Right lobe of liver (tissue), 5 donors: Measurements from ENCODE around the gene RNU1-4. TPM values are rescaled to one million over a fixed set of nuclear protein-coding genes. Genes with fewer than 3 reads are reported as not detected.

Experiments
- small RNA-seq, 2 experiments: library from RNA; depleted of rRNA; stranded (forward); fragments of <200 nt; gene quantifications; one replicate each; pipeline ENCODE3, GENCODE V24; 2016
- total RNA-seq, 6 experiments: library from RNA; depleted of rRNA in 2 of 6; stranded (reverse); fragments of >200 nt in 2 of 6; fragmentation: NEBNext Ultra II Directional in 3 of 6; extraction: Animal tissue kit (Norgen Biotek cat#: 25700) in 3 of 6; gene quantifications; one replicate each; pipeline versions ENCODE4 v1.1.0 to v1.2.4, GENCODE V29; 2016 to 2023
- donor health status: DM: no; HTN: no; CAD: no.
- donor health status: DM: no; HTN: no; CAD: no.
- donor health status: DM: no; HTN: yes; CAD: no.
- donor health status: DM: no; HTN: yes; CAD: no.

RNU1-4 gene
- total RNA-seq, 6 experiments from 2014 or later: under 0.01 to 3,377 (median 977) TPM

Small RNA genes within 50 kb of the gene (small RNA-seq; reads per million reads assigned to genes)
- gene RNU1-4: 0 reads per million in 2 experiments

Other genes with a start within 250 kb of the RNU1-4 start
- 1,000 to 10,000 TPM in 3 of 6 experiments, 100 to 1,000 TPM in 1, under 1 TPM in 2; under 0.01 to 3,377 (median 977) TPM for gene RNU1-1, start 226.2 kb upstream of the RNU1-4 start, total RNA-seq
- gene NBPF1, start 127.0 kb upstream of the RNU1-4 start, total RNA-seq: 10 to 100 TPM; 22.7 to 30.7 (median 24.1) TPM
- 1,000 to 10,000 TPM in 3 of 6 experiments, 100 to 1,000 TPM in 1, under 1 TPM in 2; under 0.01 to 3,377 (median 977) TPM for gene RNU1-3, start 73.6 kb upstream of the RNU1-4 start, total RNA-seq
- gene RNU1-2, start 155.5 kb downstream of the RNU1-4 start, total RNA-seq: 1,000 to 10,000 TPM in 3 of 6 experiments, 100 to 1,000 TPM in 1, under 1 TPM in 2; under 0.01 to 3,377 (median 977) TPM
- gene CROCC, start 181.4 kb downstream of the RNU1-4 start, total RNA-seq: 10 to 100 TPM in 3 of 6 experiments, 1 to 10 TPM in 3; 6.5 to 12.7 (median 9.4) TPM
- 1 to 10 TPM in 2 of 6 experiments, under 1 TPM in 1, not detected in 3; 0.35 to 1.3 (median 1.2) TPM for gene MFAP2, start 240.1 kb downstream of the RNU1-4 start, total RNA-seq